ENCODE measurements around the gene WIPF2.
"Not testable (repeated sequence)": the region's sequence is repeated elsewhere in the genome, so short reads cannot be mapped to it uniquely, and the experiment has no call there.

The WIPF2 gene

GRCh38 chr17:40194821-40195220 is 24.3 kb upstream of the WIPF2 start:
- peaks cover 0 to 2% of the 10 kb centered on the region in 2 donors for H3K27me3 ChIP-seq (ENCODE audit: control insufficient read depth in 1 of 2, insufficient read depth in 2 of 2, low read length in 2 of 2)
- no peak overlapping the region for H3K27ac ChIP-seq (ENCODE audit: low read length)
- H3K4me1 ChIP-seq (ENCODE audit: control insufficient read depth, insufficient read depth, low read length) = peaks cover 13% of the 10 kb centered on the region
- no peaks in the 10 kb centered on the region for H3K36me3 ChIP-seq (ENCODE audit: control insufficient read depth in 2 of 2, insufficient read depth in 2 of 2, low read length in 2 of 2)
- H3K9ac ChIP-seq (ENCODE audit: low read length in 2 of 2) = no peak overlapping the region
- no peaks in the 10 kb centered on the region for H3K9me3 ChIP-seq (ENCODE audit: control insufficient read depth in 2 of 2, low read length in 2 of 2)
- H3K4me3 ChIP-seq (ENCODE audit: low read length in 2 of 2) = no peak overlapping the region

GRCh38 chr17:40197550-40197949 is 21.6 kb upstream of the WIPF2 start:
- Histone ChIP-seq H3K36me3 (ENCODE audit: control insufficient read depth in 2 of 2, insufficient read depth in 2 of 2, low read length in 2 of 2) (no peaks in the 10 kb centered on the region), H3K4me1 (ENCODE audit: control insufficient read depth, insufficient read depth, low read length) (peaks cover 2% of the 10 kb centered on the region), H3K9me3 (ENCODE audit: control insufficient read depth in 2 of 2, low read length in 2 of 2) (no peaks in the 10 kb centered on the region), H3K9ac (ENCODE audit: low read length in 2 of 2) (no peak overlapping the region), H3K27me3 (ENCODE audit: control insufficient read depth in 1 of 2, insufficient read depth in 2 of 2, low read length in 2 of 2) (peaks cover 0 to 2% of the 10 kb centered on the region in 2 donors), H3K4me3 (ENCODE audit: low read length in 2 of 2) (no peak overlapping the region), H3K27ac (ENCODE audit: low read length) (no peak overlapping the region)

GRCh38 chr17:40197965-40198456 is 21.1 kb upstream of the WIPF2 start:
- H3K4me1 ChIP-seq (ENCODE audit: control insufficient read depth, insufficient read depth, low read length); H3K27me3 ChIP-seq (ENCODE audit: control insufficient read depth in 1 of 2, insufficient read depth in 2 of 2, low read length in 2 of 2); H3K4me3 ChIP-seq (ENCODE audit: low read length in 2 of 2); H3K9ac ChIP-seq (ENCODE audit: low read length in 2 of 2); H3K36me3 ChIP-seq (ENCODE audit: control insufficient read depth in 2 of 2, insufficient read depth in 2 of 2, low read length in 2 of 2); H3K9me3 ChIP-seq (ENCODE audit: control insufficient read depth in 2 of 2, low read length in 2 of 2); H3K27ac ChIP-seq (ENCODE audit: low read length): not testable (repeated sequence)

- Histone ChIP-seq H3K27me3 (ENCODE audit: control insufficient read depth in 1 of 2, insufficient read depth in 2 of 2, low read length in 2 of 2) (peaks cover 0 to 2% of the 10 kb centered on the region in 2 donors), H3K4me1 (ENCODE audit: control insufficient read depth, insufficient read depth, low read length) (peaks cover 2% of the 10 kb centered on the region), H3K9ac (ENCODE audit: low read length in 2 of 2) (no peak overlapping the region), H3K9me3 (ENCODE audit: control insufficient read depth in 2 of 2, low read length in 2 of 2) (no peaks in the 10 kb centered on the region), H3K27ac (ENCODE audit: low read length) (no peak overlapping the region), H3K36me3 (ENCODE audit: control insufficient read depth in 2 of 2, insufficient read depth in 2 of 2, low read length in 2 of 2) (no peaks in the 10 kb centered on the region), H3K4me3 (ENCODE audit: low read length in 2 of 2) (no peak overlapping the region)
Measured at GRCh38 chr17:40198576-40198975, 20.5 kb upstream of the WIPF2 start.

- H3K9me3 ChIP-seq (ENCODE audit: control insufficient read depth in 2 of 2, low read length in 2 of 2) = no peaks in the 10 kb centered on the region
- no peak overlapping the region for H3K4me3 ChIP-seq (ENCODE audit: low read length in 2 of 2)
- H3K4me1 ChIP-seq (ENCODE audit: control insufficient read depth, insufficient read depth, low read length) = no peaks in the 10 kb centered on the region
- H3K9ac ChIP-seq (ENCODE audit: low read length in 2 of 2) = no peak overlapping the region
- no peak overlapping the region for H3K27ac ChIP-seq (ENCODE audit: low read length)
- no peaks in the 10 kb centered on the region for H3K36me3 ChIP-seq (ENCODE audit: control insufficient read depth in 2 of 2, insufficient read depth in 2 of 2, low read length in 2 of 2)
- peaks cover 0 to 2% of the 10 kb centered on the region in 2 donors for H3K27me3 ChIP-seq (ENCODE audit: control insufficient read depth in 1 of 2, insufficient read depth in 2 of 2, low read length in 2 of 2)
Measured at GRCh38 chr17:40203131-40203530, 16.0 kb upstream of the WIPF2 start.

- not testable (repeated sequence) for H3K4me1 ChIP-seq (ENCODE audit: control insufficient read depth, insufficient read depth, low read length); H3K27me3 ChIP-seq (ENCODE audit: control insufficient read depth in 1 of 2, insufficient read depth in 2 of 2, low read length in 2 of 2); H3K9me3 ChIP-seq (ENCODE audit: control insufficient read depth in 2 of 2, low read length in 2 of 2); H3K4me3 ChIP-seq (ENCODE audit: low read length in 2 of 2); H3K27ac ChIP-seq (ENCODE audit: low read length); H3K36me3 ChIP-seq (ENCODE audit: control insufficient read depth in 2 of 2, insufficient read depth in 2 of 2, low read length in 2 of 2); H3K9ac ChIP-seq (ENCODE audit: low read length in 2 of 2)
Measured at GRCh38 chr17:40206193-40206592, 12.9 kb upstream of the WIPF2 start.

- Histone ChIP-seq H3K9ac (ENCODE audit: low read length in 2 of 2) (no peak overlapping the region), H3K4me3 (ENCODE audit: low read length in 2 of 2) (no peak overlapping the region), H3K4me1 (ENCODE audit: control insufficient read depth, insufficient read depth, low read length) (peaks cover 8% of the 10 kb centered on the region), H3K27ac (ENCODE audit: low read length) (no peak overlapping the region), H3K9me3 (ENCODE audit: control insufficient read depth in 2 of 2, low read length in 2 of 2) (no peaks in the 10 kb centered on the region), H3K27me3 (ENCODE audit: control insufficient read depth in 1 of 2, insufficient read depth in 2 of 2, low read length in 2 of 2) (no peaks in the 10 kb centered on the region), H3K36me3 (ENCODE audit: control insufficient read depth in 2 of 2, insufficient read depth in 2 of 2, low read length in 2 of 2) (no peaks in the 10 kb centered on the region)
Measured at GRCh38 chr17:40209404-40210093, 9.6 kb upstream of the WIPF2 start.

GRCh38 chr17:40213914-40214313 is 5.2 kb upstream of the WIPF2 start:
- not testable (repeated sequence) for H3K27ac ChIP-seq (ENCODE audit: low read length); H3K4me3 ChIP-seq (ENCODE audit: low read length in 2 of 2); H3K9me3 ChIP-seq (ENCODE audit: control insufficient read depth in 2 of 2, low read length in 2 of 2); H3K9ac ChIP-seq (ENCODE audit: low read length in 2 of 2); H3K27me3 ChIP-seq (ENCODE audit: control insufficient read depth in 1 of 2, insufficient read depth in 2 of 2, low read length in 2 of 2); H3K4me1 ChIP-seq (ENCODE audit: control insufficient read depth, insufficient read depth, low read length); H3K36me3 ChIP-seq (ENCODE audit: control insufficient read depth in 2 of 2, insufficient read depth in 2 of 2, low read length in 2 of 2)

GRCh38 chr17:40218006-40218739 is 931 bp upstream of the WIPF2 start:
- Histone ChIP-seq H3K9me3 (ENCODE audit: control insufficient read depth in 2 of 2, low read length in 2 of 2) (no peaks in the 10 kb centered on the region), H3K27me3 (ENCODE audit: control insufficient read depth in 1 of 2, insufficient read depth in 2 of 2, low read length in 2 of 2) (no peaks in the 10 kb centered on the region), H3K4me1 (ENCODE audit: control insufficient read depth, insufficient read depth, low read length) (peaks cover 8% of the 10 kb centered on the region), H3K36me3 (ENCODE audit: control insufficient read depth in 2 of 2, insufficient read depth in 2 of 2, low read length in 2 of 2) (no peaks in the 10 kb centered on the region), H3K27ac (ENCODE audit: low read length) (peak overlapping the region; percentile 78), H3K4me3 (ENCODE audit: low read length in 2 of 2) (peak overlapping the region; percentile 94 to 97), H3K9ac (ENCODE audit: low read length in 2 of 2) (peak overlapping the region in 1 of 2 donors; percentile 76)

- H3K4me1 ChIP-seq (ENCODE audit: control insufficient read depth, insufficient read depth, low read length) = peaks cover 9% of the 10 kb centered on the region
- peak overlapping the region; percentile 81 to 92 for H3K9ac ChIP-seq (ENCODE audit: low read length in 2 of 2)
- peak overlapping the region; percentile 89 to 94 for H3K4me3 ChIP-seq (ENCODE audit: low read length in 2 of 2)
- no peaks in the 10 kb centered on the region for H3K36me3 ChIP-seq (ENCODE audit: control insufficient read depth in 2 of 2, insufficient read depth in 2 of 2, low read length in 2 of 2)
- no peaks in the 10 kb centered on the region for H3K9me3 ChIP-seq (ENCODE audit: control insufficient read depth in 2 of 2, low read length in 2 of 2)
- no peaks in the 10 kb centered on the region for H3K27me3 ChIP-seq (ENCODE audit: control insufficient read depth in 1 of 2, insufficient read depth in 2 of 2, low read length in 2 of 2)
- peak overlapping the region; percentile 78 for H3K27ac ChIP-seq (ENCODE audit: low read length)
Measured at GRCh38 chr17:40219594-40220338, 662 bp downstream of the WIPF2 start.

Measured in stomach smooth muscle (tissue), 2 donors.